Ramos (cell line): ENCODE measurements around the gene PSEN1.

ENCODE experiments used
- in situ Hi-C: fragments of 300-500 bp; cut with MboI; formaldehyde crosslinking; loops from one replicate; pipeline ENCODE4 v1.14.3; 2022; ENCODE audit warnings: low sequenced_read_pairs; ENCODE audit not compliant: unreplicated experiment

PSEN1 gene

DNA sequence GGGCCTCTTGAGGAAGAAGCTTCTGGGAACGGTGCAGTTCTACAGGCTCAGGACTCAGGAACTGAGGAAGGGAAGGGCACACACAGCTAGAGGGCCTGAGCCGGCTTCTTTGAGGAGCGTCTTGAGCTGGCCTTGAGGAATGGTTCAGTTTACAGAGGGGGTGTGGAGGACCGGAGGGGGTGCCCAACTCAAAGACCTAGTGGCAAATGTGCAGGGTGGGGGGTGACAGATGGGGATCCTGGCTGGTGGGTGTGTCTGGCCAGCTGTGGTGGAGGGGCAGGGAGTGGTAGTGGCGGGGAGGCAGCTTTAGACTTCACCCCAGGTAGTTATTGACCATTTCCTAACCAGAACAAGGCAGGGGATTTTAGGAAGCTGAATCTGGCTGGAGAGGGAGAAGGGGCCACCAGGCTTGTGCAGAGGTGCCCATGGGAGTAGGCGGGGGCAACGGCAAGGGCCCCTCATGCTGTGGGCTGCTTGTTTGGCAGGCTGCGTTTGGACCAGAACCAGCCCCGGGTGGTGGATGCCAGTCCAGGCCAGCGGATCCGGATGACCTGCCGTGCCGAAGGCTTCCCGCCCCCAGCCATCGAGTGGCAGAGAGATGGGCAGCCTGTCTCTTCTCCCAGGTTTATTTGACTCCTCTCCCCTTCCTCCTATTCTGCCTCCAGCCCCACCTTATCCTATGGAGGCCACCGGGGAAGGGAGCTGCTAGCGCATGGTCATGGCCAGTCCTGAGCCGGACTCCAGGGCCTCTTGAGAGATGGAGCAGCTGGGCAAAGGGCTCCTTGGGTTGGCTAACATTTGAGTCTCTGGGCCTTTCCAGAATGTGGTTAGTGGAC is 128.8 kb downstream of the PSEN1 start:
- in situ Hi-C loops: no loop called here

- in situ Hi-C loops: no loop called here
These were observed 129.4 kb downstream of the PSEN1 start for GRCh38 chr14:73265721-73266046.

DNA sequence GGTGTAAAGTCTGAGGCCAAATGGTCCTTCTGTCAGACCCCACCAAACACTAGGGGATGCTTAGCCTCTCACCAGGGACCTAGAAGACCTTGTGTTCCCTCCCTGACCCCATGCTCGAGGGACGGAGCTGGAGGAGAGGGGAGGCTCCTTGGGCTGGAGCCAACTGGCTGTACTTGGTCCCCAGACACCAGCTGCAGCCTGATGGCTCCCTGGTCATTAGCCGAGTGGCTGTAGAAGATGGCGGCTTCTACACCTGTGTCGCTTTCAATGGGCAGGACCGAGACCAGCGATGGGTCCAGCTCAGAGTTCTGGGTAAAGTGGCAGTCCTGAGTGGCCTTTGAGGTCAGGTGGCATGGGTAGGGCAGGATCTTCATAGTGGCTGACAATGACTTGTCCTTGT is 130.0 kb downstream of the PSEN1 start:
- in situ Hi-C loops: no loop called here

GRCh38 chr14:73267474-73267873 is 131.2 kb downstream of the PSEN1 start:
- in situ Hi-C loops: no loop called here

- in situ Hi-C loops: no loop called here
These were observed 133.6 kb downstream of the PSEN1 start for GRCh38 chr14:73269729-73270531.

DNA sequence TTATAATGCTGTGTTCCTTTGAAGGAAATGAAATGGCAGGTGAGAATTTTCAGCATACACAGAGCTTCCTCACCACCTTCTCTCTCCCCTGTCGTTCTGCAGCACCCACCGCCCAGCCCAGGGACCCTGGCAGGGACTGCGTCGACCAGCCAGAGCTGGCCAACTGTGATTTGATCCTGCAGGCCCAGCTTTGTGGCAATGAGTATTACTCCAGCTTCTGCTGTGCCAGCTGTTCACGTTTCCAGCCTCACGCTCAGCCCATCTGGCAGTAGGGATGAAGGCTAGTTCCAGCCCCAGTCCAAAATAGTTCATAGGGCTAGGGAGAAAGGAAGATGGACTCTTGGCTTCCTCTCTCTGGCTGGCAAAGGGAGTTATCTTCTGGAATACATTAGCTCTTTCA is 136.1 kb downstream of the PSEN1 start:
- in situ Hi-C loops: no loop called here
